HG02623 (cell line): ENCODE data around the gene BMP6.
"Not testable (repeated sequence)": the region's sequence is repeated elsewhere in the genome, so short reads cannot be mapped to it uniquely, and the experiment has no call there.

Experiments
- ATAC-seq: cut with Tn5 transposase; IDR thresholded peaks from one replicate; pipeline ENCODE4 v1.9.1; 2021; ENCODE audit warnings: moderate library complexity; ENCODE audit not compliant: unreplicated experiment

The BMP6 gene

GRCh38 chr6:7880718-7881107, 154.8 kb downstream of the BMP6 start:
- no peak for ATAC-seq

GRCh38 chr6:7881765-7882500, 156.0 kb downstream of the BMP6 start:
- ATAC-seq, result no peak

GRCh38 chr6:7882505-7883257, 156.8 kb downstream of the BMP6 start:
- ATAC-seq, result no peak

DNA sequence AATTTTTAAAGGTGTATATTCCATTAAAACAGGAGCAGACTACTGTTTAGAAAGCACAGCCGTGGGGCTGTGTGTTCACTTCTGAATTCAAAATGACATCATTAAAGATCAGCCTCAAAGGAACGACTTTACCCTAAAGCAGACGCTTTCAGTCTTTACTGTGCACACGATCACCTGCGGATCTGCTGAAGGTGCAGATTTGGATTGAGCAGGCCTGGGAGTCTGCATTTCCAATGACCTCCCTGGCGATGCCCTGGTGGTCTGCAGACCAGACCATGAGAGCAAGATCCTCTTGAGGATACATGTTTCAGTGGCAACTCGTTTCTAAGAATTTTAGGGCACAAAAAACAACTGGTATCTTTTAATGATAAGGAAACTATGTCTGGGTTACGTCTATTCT, 157.5 kb downstream of the BMP6 start:
- no peak for ATAC-seq

- no peak for ATAC-seq
Measured at GRCh38 chr6:7886132-7886531, 160.2 kb downstream of the BMP6 start.

GRCh38 chr6:7887278-7887991, 161.5 kb downstream of the BMP6 start:
- ATAC-seq, result no peak

DNA sequence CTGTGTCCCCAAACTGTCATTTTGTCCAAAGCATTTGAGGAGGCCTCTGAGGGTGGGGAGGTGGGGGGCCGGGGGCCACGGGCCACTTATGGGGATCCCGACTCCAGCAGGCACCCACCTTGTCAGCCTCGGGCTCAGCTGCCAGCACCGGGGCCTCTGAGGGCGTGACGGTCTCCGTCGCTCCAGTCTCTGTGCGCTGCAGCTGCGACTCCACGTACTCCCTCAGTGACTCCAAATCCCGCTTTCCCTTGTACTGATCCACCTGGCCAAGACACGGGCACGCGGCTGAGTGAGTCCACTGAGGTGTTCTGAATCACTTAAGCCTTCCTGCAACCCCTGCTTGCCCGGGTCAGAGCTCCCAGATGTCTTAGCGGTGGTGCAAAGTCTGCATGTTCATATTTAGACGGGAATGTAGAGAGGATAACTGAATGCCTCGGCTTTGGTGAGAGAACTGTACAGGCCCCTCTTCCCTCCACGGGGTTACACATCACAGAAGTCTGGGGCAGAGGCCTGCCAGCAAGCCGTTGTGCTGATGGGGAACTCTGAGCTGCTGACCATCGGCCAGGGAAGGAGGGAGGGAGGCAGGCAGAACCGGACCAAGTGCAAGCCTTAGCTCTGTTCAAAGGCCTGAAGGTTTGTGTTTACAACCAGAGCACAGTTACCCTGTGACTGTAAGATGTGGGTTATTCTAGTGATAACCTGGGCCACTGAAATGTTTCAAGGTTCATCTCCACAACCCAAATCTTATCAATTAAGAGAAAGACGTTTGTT, 162.9 kb downstream of the BMP6 start:
- ATAC-seq, result no peak

- ATAC-seq, result no peak
Measured at GRCh38 chr6:7891078-7891872, 165.4 kb downstream of the BMP6 start.

DNA sequence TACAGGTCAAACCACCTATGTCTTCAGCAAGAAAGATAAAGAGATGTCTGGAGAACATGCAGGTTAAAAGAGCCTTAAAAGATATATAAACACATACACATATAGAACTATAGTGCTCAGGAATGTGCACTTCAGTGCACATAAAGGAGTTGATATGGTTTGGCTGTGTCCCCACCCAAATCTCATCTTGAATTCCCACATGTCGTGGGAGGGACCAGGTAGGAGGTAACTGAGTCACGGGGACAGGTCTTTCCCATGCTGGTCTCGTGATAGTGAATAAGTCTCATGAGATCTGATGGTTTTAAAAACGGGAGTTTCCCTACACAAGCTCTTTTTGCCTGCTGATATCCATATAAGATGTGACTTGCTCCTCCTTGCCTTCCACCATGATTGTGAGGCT, 166.5 kb downstream of the BMP6 start:
- ATAC-seq, result not testable (repeated sequence)

GRCh38 chr6:7893342-7893741, 167.4 kb downstream of the BMP6 start:
- no peak for ATAC-seq

DNA sequence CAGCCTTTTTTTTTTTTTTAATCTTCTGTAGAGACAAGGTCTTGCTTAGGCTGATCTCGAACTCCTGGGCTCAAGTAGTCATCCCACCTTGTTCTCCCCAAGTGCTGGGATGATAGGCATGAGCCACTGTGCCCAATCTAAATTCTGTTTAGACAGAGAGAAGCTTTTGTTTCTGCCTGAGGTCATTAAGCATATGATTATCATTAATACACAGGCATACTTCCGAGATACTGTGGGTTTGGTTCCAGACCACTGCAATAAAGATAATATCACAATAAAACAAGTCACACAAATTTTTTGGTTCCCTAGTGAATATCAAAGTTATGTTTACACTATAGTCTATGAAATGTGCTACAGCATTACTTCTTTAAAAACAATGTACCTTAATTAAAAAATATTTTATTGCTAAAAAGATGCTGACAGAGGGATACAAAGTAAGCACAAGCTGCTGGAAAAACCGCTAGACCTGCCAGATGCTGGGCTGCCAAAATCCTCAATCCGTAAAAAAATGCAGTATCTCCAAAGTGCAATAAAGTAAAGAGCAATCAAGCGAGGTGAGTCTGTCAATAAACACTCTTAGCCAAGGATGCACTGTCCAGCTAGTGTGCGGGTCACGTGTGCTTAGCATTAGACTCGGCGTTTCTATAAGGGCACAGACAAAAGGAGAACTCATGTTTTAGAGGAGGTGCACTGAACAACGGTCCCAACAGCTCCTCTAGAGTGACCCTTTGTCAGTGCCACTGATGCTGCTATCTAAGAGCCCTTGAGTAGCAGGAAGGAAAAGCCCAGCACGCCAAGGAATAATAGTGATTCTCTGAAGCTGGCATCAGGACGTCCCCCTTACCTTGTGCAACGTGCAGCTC, 168.6 kb downstream of the BMP6 start:
- no peak for ATAC-seq

DNA sequence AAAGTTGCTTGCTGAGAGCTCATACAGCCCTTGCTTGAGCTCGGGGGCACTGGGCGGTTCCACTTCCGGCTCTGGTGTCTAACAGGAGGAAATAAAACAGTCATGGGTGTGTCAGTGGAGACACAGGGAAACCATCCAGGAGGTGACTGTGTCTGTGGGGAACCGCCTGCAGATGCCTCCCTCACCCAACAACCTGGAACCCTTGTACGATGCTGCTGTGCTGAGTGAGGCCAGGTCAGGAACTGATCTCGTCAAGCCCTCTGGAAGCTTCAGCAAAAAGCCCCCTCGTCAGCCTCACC, 169.2 kb downstream of the BMP6 start:
- no peak for ATAC-seq

- ATAC-seq, result no peak
Measured at GRCh38 chr6:7896465-7896987, 170.6 kb downstream of the BMP6 start.

- ATAC-seq, result no peak
Measured at GRCh38 chr6:7897461-7898192, 171.7 kb downstream of the BMP6 start.

- ATAC-seq, result not testable (repeated sequence)
Measured at GRCh38 chr6:7898193-7898586, 172.3 kb downstream of the BMP6 start.

GRCh38 chr6:7899101-7899888, 173.4 kb downstream of the BMP6 start:
- no peak for ATAC-seq

GRCh38 chr6:7899889-7900213, 174.0 kb downstream of the BMP6 start:
- ATAC-seq, result no peak

DNA sequence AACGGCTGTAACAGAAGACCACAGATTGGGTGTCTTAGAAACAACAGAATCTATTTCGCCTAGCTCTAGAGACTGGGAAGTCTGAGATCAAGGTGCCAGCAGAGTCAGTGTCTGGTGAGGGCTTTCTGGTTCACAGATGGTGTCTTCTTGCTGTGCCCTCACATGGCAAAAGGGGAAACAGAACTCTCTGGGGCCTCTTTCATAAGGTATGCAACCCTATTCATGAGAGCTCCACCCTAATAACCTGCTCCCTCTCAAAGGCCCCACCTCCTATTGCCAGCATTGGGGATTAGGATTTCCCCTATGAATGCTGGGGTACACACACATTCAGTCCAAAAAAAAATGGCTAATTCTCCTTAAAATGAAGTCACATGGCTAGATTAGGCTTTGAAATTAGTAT, 174.7 kb downstream of the BMP6 start:
- no peak for ATAC-seq
